CD14-positive monocyte (primary cell): Measurements from ENCODE around the gene PCDH8. TPM values are rescaled to one million over a fixed set of nuclear protein-coding genes. Genes with fewer than 3 reads are reported as not detected.

Source experiments
- DNase-seq, 3 donors: peaks; one replicate each; pipeline ENCODE4 v3.0.0-alpha.2; 2011 to 2022
- H2AFZ ChIP-seq: 2 replicates; pipeline ENCODE4 v1.6.0; 2012; ENCODE audit warnings: mild to moderate bottlenecking, low read depth, low read length, inconsistent platforms; ENCODE audit not compliant: insufficient read depth, poor library complexity, severe bottlenecking
- H3K27ac ChIP-seq, 2 donors: 1 replicate in 1 of 2; 2 replicates in 1 of 2; pipeline ENCODE4 v1.5.1; 2012 to 2013; ENCODE audit warnings: low read length in 2 of 2, control low read depth in 1 of 2, inconsistent platforms in 1 of 2, low read depth in 1 of 2, mild to moderate bottlenecking in 1 of 2
- H3K27me3 ChIP-seq, 2 donors: one replicate each; pipeline versions ENCODE4 v1.6.0 to v1.6.1; 2011 to 2013; ENCODE audit warnings: low read length in 2 of 2; ENCODE audit not compliant: control insufficient read depth in 2 of 2, insufficient read depth in 2 of 2
- H3K36me3 ChIP-seq, 2 donors: replicated peaks in 1 of 2; 1 replicate in 1 of 2; 2 replicates in 1 of 2; pipeline versions ENCODE4 v1.5.1 to v1.6.1; 2012 to 2013; ENCODE audit warnings: low read length in 2 of 2, control low read depth in 1 of 2, inconsistent platforms in 1 of 2, mild to moderate bottlenecking in 1 of 2; ENCODE audit not compliant: insufficient read depth in 2 of 2, control insufficient read depth in 1 of 2
- H3K4me1 ChIP-seq, 2 donors: 1 replicate in 1 of 2; 2 replicates in 1 of 2; pipeline versions ENCODE4 v1.5.1 to v1.6.1; 2012 to 2013; ENCODE audit warnings: low read length in 2 of 2, control low read depth in 1 of 2, inconsistent platforms in 1 of 2, mild to moderate bottlenecking in 1 of 2, moderate library complexity in 1 of 2; ENCODE audit not compliant: insufficient read depth in 2 of 2, control insufficient read depth in 1 of 2
- H3K4me2 ChIP-seq: replicated peaks from 2 replicates; pipeline ENCODE3; 2012; ENCODE audit warnings: low read length, moderate library complexity, mild to moderate bottlenecking; ENCODE audit not compliant: poor library complexity, severe bottlenecking; ENCODE audit errors: extremely low read depth
- H3K4me3 ChIP-seq, 3 experiments: fragments of 200-600 bp in 1 of 3; sonication (generic) in 1 of 3; replicated peaks in 1 of 3; 1 replicate in 2 of 3; 2 replicates in 1 of 3; pipeline ENCODE4 v1.5.1; 2011 to 2013; ENCODE audit warnings: low read length in 3 of 3, mild to moderate bottlenecking in 3 of 3, control low read depth in 2 of 3, low read depth in 2 of 3, inconsistent platforms in 1 of 3, moderate library complexity in 1 of 3
- H3K79me2 ChIP-seq: 2 replicates; pipeline ENCODE4 v1.6.0; 2012; ENCODE audit warnings: mild to moderate bottlenecking, control low read depth, inconsistent platforms, low read length, moderate library complexity; ENCODE audit not compliant: insufficient read depth
- H3K9ac ChIP-seq: 2 replicates; pipeline ENCODE4 v1.6.0; 2017; ENCODE audit warnings: low read length, mild to moderate bottlenecking; ENCODE audit not compliant: insufficient read depth, poor library complexity, severe bottlenecking
- H3K9me3 ChIP-seq, 2 donors: replicated peaks in 1 of 2; 1 replicate in 1 of 2; 2 replicates in 1 of 2; pipeline versions ENCODE4 v1.5.1 to v1.6.1; 2012 to 2013; ENCODE audit warnings: low read length in 2 of 2, control low read depth in 1 of 2; ENCODE audit not compliant: control insufficient read depth in 1 of 2, insufficient read depth in 1 of 2
- H4K20me1 ChIP-seq: 2 replicates; pipeline ENCODE4 v1.6.0; 2012; ENCODE audit warnings: mild to moderate bottlenecking, low read length, control low read depth, moderate library complexity; ENCODE audit not compliant: insufficient read depth
- H3K27ac Mint-ChIP-seq, 7 donors: one replicate each; pipeline ENCODE4 v1.8.0; 2020; ENCODE audit warnings: mild to moderate bottlenecking in 7 of 7, mixed read lengths in 7 of 7, moderate library complexity in 6 of 7, inconsistent platforms in 2 of 7
- H3K27me3 Mint-ChIP-seq, 3 donors: one replicate each; pipeline ENCODE4 v1.8.0; 2021 to 2022; ENCODE audit warnings: low read depth in 3 of 3, mild to moderate bottlenecking in 3 of 3, mixed read lengths in 3 of 3, moderate library complexity in 3 of 3, inconsistent platforms in 1 of 3
- H3K36me3 Mint-ChIP-seq, 2 donors: one replicate each; pipeline ENCODE4 v1.8.0; 2020; ENCODE audit warnings: mixed read lengths in 2 of 2, inconsistent platforms in 1 of 2, mild to moderate bottlenecking in 1 of 2
- H3K4me1 Mint-ChIP-seq: one replicate; pipeline ENCODE4 v1.8.0; 2020; ENCODE audit warnings: mild to moderate bottlenecking, mixed read lengths
- H3K4me3 Mint-ChIP-seq, 2 donors: one replicate each; pipeline ENCODE4 v1.8.0; 2020; ENCODE audit warnings: mild to moderate bottlenecking in 2 of 2, mixed read lengths in 2 of 2, moderate library complexity in 1 of 2
- H3K9me3 Mint-ChIP-seq, 7 donors: one replicate each; pipeline ENCODE4 v1.8.0; 2020 to 2022; ENCODE audit warnings: mixed read lengths in 7 of 7, mild to moderate bottlenecking in 6 of 7, moderate library complexity in 6 of 7, inconsistent platforms in 2 of 7
- CTCF ChIP-seq: fragments of 200-600 bp; IDR thresholded peaks from one replicate; pipeline ENCODE4 v1.8.0; 2022; ENCODE audit warnings: antibody characterized with exemption, mild to moderate bottlenecking
- WGBS: methylation state at CpG from one replicate; pipeline ENCODE4 v1.1.5; 2013; ENCODE audit warnings: missing lambda C conversion rate; ENCODE audit not compliant: insufficient coverage; 5-methylcytosine and 5-hydroxymethylcytosine counted together
- intact Hi-C, 2 donors: fragments of 100-400 bp; cut with micrococcal nuclease; formaldehyde crosslinking; loops; one replicate each; pipeline versions ENCODE4 v1.15.0 to v1.15.1; 2023
- polyA plus RNA-seq, 3 donors: library from polyadenylated mRNA; depleted of rRNA in 1 of 3; unstranded in 2 of 3; stranded (reverse) in 1 of 3; fragments of 300-500 nt in 2 of 3; fragments of >200 nt in 1 of 3; fragmentation: Illumina TruSeq in 2 of 3; gene quantifications; 1 replicate in 2 of 3; 2 replicates in 1 of 3; pipeline ENCODE4 v1.2.3, GENCODE V29; 2012 to 2021

Gene PCDH8
- polyA plus RNA-seq, 3 donors = not detected

DNA sequence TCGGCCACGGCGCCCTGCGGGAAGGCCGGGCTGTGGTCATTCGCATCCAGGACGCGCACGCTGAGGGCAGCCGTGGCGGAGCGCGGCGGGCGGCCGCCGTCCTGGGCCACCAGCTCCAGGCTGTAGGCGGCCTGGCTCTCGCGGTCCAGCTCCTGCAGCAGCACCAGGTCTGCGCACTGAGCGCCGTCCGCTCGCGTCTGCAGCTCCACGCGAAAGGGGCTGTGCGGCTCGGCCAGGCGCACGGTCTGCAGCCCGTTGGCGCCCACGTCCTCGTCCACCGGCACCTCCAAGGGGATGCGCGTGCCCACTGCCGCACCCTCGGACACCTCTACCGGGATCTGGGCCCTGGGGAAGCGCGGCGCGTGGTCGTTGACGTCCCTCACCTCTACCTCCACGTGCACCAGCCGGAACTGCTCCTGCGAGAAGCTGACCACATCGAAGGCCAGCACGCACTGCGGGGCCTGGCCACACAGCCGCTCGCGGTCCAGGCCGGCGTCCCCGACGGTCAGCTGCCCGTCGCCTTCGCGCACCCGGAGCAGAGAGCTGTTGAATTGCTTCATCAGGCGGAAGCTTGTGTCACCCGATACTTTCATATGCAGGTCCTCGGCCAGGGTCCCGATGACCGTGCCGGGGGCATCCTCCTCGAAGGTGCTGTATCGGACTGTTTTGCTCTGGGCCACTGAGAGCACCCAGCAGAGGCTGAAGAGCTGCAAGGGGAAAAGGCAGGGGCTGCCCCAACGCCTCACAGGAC, 583 bp downstream of the PCDH8 start:
- Histone ChIP-seq H3K9me3 (peaks cover 20 to 51% of the 10 kb centered on the region in 2 donors), H3K4me1 (peaks cover 21 to 30% of the 10 kb centered on the region in 2 donors), H3K4me3 (no peak overlapping the region), H3K27me3 (peaks cover 65 to 93% of the 10 kb centered on the region in 2 donors), H3K27ac (no peak overlapping the region), H4K20me1 (no peaks in the 10 kb centered on the region), H3K9ac (no peak overlapping the region), H3K4me2 (no peak overlapping the region), H3K79me2 (no peaks in the 10 kb centered on the region), H3K36me3 (no peaks in the 10 kb centered on the region), H2AFZ (no peak overlapping the region)
- peak overlapping the region in 1 of 2 donors; percentile 93 for H3K4me3 Mint-ChIP-seq
- peaks cover 9% of the 10 kb centered on the region in 2 donors for H3K36me3 Mint-ChIP-seq
- peaks cover 76 to 97% (median 87%) of the 10 kb centered on the region in 3 donors for H3K27me3 Mint-ChIP-seq
- TF ChIP-seq CTCF = no peak
- DNase-seq = no peak
- 13% methylated on average over 75 of the region's 75 CpGs for WGBS
- no peak overlapping the region for H3K27ac Mint-ChIP-seq
- H3K4me1 Mint-ChIP-seq = peaks cover 26% of the 10 kb centered on the region
- H3K9me3 Mint-ChIP-seq = peaks cover 12 to 55% (median 39%) of the 10 kb centered on the region in 7 donors
- intact Hi-C loops = no loop called here

DNA sequence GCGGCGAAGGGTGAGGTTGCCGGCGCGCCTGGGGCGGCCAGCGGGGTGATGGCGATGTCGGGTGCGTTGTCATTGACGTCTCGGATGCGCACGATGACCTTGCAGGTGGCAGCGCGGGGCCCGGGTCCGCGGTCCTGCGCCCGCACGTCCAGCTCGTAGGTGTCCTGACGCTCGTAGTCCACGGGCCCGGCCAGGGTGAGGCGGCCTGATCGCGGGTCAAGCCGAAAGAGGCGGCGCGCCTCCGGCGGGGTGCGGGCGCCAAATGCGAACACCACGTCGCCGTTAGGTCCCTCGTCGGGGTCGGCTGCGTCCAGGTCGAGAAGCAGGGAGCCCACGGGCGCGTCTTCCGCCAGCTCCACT, 1.1 kb downstream of the PCDH8 start:
- peaks cover 72 to 97% (median 81%) of the 10 kb centered on the region in 3 donors for H3K27me3 Mint-ChIP-seq
- Histone ChIP-seq H3K9ac (no peak overlapping the region), H2AFZ (no peak overlapping the region), H4K20me1 (no peaks in the 10 kb centered on the region), H3K4me1 (peaks cover 21 to 30% of the 10 kb centered on the region in 2 donors), H3K79me2 (no peaks in the 10 kb centered on the region), H3K36me3 (no peaks in the 10 kb centered on the region), H3K4me2 (no peak overlapping the region), H3K9me3 (peaks cover 20 to 51% of the 10 kb centered on the region in 2 donors), H3K27ac (no peak overlapping the region), H3K27me3 (peaks cover 61 to 91% of the 10 kb centered on the region in 2 donors), H3K4me3 (no peak overlapping the region)
- no peak overlapping the region for H3K27ac Mint-ChIP-seq
- H3K9me3 Mint-ChIP-seq = peaks cover 12 to 53% (median 39%) of the 10 kb centered on the region in 7 donors
- DNase-seq = no peak
- intact Hi-C loops = no loop called here
- H3K4me1 Mint-ChIP-seq = peaks cover 26% of the 10 kb centered on the region
- peaks cover 9% of the 10 kb centered on the region in 2 donors for H3K36me3 Mint-ChIP-seq
- WGBS = 7% methylated on average over 51 of the region's 51 CpGs
- H3K4me3 Mint-ChIP-seq = peak overlapping the region in 1 of 2 donors; percentile 93
- TF ChIP-seq CTCF = no peak
